ENCODE results near the gene CCDC80.

The CCDC80 gene, protein sequence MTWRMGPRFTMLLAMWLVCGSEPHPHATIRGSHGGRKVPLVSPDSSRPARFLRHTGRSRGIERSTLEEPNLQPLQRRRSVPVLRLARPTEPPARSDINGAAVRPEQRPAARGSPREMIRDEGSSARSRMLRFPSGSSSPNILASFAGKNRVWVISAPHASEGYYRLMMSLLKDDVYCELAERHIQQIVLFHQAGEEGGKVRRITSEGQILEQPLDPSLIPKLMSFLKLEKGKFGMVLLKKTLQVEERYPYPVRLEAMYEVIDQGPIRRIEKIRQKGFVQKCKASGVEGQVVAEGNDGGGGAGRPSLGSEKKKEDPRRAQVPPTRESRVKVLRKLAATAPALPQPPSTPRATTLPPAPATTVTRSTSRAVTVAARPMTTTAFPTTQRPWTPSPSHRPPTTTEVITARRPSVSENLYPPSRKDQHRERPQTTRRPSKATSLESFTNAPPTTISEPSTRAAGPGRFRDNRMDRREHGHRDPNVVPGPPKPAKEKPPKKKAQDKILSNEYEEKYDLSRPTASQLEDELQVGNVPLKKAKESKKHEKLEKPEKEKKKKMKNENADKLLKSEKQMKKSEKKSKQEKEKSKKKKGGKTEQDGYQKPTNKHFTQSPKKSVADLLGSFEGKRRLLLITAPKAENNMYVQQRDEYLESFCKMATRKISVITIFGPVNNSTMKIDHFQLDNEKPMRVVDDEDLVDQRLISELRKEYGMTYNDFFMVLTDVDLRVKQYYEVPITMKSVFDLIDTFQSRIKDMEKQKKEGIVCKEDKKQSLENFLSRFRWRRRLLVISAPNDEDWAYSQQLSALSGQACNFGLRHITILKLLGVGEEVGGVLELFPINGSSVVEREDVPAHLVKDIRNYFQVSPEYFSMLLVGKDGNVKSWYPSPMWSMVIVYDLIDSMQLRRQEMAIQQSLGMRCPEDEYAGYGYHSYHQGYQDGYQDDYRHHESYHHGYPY

DNA sequence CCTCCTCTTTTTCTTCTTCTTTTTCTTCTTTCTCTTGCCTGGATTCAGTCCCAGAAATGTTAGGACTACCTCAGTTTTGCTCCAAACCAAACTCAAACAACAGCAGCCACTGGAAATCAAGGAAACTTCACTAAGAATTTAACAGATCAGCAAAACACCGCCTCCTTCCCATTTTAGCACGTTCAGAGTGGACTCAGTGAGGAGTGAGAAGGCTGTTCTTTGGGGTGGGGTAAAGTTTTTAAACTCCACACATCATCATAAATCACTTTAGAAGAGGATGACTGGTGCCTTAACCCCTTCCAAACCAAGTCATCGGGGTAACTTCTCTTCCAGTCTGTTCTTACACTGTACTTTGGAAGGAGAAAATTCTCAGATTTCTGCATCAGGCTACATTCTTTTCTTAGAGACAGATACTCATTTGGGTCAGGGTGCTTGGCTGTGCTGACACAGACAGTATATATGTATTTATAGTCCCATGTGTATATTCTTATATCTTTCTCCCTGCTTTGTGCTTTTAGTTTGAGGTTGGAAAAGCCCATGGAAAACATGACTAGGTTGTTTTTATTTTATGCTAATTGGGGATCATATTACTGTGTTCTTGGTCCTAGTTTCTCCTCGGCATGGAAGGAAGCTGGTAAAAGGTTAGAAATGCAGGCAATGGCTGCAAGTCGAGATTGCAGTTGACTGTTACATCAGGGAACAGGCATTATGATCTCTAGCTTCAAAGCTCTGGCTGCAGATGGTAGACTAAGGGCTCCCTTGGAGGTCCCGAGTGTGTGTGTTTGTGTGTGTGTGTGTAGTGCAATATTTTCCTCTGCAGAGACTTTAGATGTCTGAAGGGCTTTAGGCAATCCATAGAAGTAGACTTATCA, at the start of gene CCDC80:
TSS of gene CCDC80 (minus strand) at position 214 of the 872 bp plus-strand sequence. CDS start 1,238 bp downstream, outside the sequence.
- peak within 1 kb of the TSS; percentile 74 for H3K4me3 ChIP-seq (ENCODE audit: low read depth, low read length)

DNA sequence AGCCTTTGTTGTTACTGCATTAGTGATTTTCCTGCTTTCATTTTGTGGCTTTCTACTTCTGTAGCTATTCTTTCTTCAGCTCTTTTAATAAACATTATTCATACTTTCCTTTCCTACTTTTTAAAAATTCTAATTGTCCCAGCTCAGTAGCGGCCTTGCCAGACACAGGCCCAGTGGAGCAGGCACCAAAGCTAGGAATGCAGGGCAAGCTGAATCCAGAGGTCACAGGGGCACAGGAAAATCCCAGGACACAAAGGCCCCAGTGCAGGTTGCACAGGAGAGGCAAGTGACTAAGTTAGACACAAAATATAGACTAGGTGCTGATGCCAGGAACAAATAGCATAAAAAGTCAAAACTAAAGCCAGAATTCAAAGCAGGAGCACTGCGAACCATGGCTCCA, 49.0 kb upstream of the CCDC80 start:
- DNase-seq (ENCODE audit: low read depth): no peak
- H3K4me3 ChIP-seq (ENCODE audit: low read depth, low read length): no peak overlapping the region

More for the DNA sequence above, at the start of gene CCDC80:
- peak; percentile 93 for DNase-seq (ENCODE audit: low read depth)

DNA sequence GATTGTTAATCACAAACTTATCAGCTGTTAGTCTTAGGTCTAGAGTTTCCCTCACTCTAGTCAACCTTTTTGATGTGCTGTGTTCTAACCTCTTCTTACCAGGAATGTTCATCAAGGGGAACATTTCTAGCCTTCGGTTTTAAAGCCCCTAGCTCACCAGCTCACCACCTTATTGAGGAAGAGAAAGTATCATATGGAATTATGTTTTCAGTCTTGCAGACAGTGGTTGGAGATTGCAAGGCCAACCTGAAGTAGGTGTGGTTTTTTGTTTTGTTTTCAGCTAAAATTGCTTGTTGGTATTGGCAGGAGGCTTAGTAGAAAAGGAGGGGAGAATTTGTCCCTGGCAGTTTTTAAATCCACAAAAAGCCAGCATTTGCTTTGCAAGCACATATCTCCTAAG, 48.4 kb upstream of the CCDC80 start:
- no peak overlapping the region for H3K4me3 ChIP-seq (ENCODE audit: low read depth, low read length)
- DNase-seq (ENCODE audit: low read depth): no peak

DNA sequence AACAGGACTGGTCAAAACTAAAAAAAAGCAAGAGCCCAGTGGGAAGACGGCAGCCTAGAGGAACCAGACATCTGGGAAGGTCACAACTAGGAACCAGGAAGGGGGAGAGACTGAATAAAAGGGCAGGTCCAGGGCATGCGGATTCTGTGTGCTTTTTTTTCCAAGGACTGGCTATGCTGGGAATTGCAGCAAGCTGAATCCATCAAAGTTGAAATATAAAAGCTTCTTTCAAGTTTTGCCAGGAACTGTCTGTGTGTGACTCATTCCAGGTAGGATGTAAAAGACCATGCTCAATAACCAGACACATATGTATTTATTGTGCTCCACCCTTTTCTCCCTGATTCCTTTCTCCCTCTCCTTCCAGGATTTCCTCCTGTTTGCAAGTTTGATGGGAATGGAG, 47.9 kb upstream of the CCDC80 start:
- no peak for DNase-seq (ENCODE audit: low read depth)
- no peak overlapping the region for H3K4me3 ChIP-seq (ENCODE audit: low read depth, low read length)

DNA sequence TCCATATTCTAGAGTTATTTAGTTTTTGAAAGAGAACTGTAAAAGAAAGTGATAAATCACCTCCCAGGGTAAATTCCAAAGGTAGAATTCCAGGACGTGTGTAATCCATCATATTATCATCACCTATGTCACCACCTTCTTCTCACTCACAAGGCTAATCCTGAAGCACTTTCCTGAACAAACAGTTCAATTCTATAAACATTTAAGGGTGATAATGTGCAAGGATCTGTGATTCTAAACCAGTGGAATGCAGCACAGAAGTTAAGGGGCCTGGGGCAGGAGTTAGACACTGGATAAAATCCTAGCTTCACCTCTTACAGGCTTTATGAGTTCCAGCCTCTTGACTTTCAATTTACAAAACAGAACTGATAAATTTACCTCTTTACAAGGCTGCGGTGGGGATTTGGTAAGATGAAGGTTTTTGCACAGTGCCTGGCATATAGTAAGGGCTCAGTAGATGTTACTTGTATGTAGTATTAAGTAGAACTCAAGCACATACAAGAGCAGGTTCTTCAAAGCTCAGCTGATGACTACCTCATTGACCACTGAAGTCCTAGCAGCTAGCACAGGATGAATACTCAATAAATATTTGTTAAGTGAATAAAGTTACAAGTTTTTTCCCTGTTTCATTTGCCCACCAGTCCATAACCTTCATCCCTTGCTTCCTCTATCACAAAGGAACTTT, 47.3 kb upstream of the CCDC80 start:
- no peak for DNase-seq (ENCODE audit: low read depth)
- no peak overlapping the region for H3K4me3 ChIP-seq (ENCODE audit: low read depth, low read length)

DNA sequence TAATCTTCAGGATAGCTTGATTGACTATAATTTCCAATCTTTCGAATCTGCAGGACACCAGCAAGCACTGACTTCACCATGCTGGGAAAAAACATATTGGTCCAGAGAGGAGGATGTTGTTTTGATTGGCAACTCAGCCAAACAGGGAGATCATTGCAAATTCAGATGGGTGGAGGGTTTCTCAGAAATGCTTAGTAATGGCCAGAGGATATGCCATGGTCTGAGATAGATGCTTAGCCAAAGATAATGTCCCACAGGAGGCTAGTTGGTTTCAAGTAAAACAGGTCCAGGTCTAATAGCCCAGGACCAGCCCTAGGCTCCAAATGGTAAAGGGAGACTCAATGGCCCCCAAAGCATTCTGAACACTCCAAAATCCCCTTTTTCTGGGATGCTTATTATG, 46.7 kb upstream of the CCDC80 start:
- no peak for DNase-seq (ENCODE audit: low read depth)
- no peak overlapping the region for H3K4me3 ChIP-seq (ENCODE audit: low read depth, low read length)

DNA sequence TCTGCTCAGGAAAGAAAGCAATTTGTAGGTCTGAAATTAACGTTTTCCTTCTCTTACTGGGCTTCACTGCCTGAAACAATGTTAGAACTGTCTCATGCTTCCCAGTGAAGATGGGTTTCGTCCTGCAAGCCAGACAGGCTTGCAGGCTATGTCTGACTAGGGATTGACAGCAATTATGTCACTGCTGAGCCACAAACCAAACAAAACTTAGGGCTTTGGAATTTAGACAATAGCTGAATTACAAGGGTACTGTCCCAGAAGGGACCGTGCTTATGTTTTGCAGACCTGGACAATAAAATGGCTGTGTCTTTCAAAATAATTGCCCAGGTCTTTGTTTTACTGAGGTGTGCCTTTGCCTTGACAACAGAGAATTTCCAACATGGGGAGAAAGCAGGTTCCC, 46.3 kb upstream of the CCDC80 start:
- no peak for DNase-seq (ENCODE audit: low read depth)

DNA sequence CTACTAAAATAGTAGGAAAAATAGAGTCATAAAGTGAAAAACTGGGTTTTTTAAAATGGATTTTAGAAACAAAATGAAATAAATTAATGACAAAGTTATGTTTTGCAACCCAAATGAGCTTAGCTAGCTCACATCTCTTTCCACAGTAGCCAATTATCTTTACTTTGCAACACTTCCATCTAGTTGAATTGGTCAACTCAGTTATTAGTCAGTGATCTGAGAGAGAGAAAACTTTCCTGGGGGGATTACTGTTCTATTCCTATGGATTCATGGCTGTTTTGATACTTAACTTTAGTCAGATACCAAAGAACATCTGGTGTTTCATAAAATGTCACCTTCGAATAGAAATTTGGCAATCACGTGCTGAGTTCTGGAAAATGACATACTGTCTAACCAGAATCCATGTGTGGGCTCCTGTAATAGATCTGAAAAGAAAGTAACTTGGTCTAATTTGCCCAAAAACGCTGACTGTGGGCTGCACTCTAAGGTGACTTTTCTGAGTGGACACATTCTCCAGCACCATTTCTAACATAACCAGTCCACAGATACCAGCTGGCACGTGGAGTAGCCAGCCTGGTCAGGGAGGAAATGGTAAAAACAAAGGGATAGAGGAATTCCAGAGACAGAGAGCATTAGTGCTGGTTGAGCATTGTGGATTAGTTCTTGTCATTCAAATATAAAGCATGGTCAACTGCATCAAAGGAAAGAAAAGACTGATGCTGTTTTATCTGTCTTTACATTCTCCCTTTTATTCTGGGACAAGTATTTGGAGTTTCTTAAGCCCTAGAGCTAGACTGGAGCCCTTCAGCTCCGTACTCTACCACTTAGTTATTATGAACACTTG, 45.2 kb upstream of the CCDC80 start:
- no peak for DNase-seq (ENCODE audit: low read depth)
- no peak overlapping the region for H3K4me3 ChIP-seq (ENCODE audit: low read depth, low read length)

More for the DNA sequence above, 46.3 kb upstream of the CCDC80 start:
- H3K4me3 ChIP-seq (ENCODE audit: low read depth, low read length): no peak overlapping the region

DNA sequence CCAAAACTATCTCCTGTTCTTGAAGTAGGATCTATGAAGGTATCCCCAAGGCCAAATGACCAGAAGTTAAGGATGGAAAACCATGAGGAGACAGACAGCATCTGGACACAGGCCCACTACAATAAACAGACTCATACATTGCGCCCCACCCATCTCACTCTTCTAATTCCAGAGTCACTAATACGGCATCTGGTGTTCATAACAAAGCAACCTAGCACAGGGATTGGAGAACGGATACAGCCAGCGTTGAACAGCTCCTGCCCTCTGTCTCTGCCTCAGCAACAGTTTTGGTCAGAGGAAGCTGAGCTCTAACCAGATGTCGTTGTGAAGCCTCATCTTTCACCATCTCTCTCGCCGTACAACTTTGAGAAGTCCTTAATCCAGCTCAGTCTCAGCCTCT, 44.5 kb upstream of the CCDC80 start:
- peak; percentile 84 for DNase-seq (ENCODE audit: low read depth)
- H3K4me3 ChIP-seq (ENCODE audit: low read depth, low read length): no peak overlapping the region

DNA sequence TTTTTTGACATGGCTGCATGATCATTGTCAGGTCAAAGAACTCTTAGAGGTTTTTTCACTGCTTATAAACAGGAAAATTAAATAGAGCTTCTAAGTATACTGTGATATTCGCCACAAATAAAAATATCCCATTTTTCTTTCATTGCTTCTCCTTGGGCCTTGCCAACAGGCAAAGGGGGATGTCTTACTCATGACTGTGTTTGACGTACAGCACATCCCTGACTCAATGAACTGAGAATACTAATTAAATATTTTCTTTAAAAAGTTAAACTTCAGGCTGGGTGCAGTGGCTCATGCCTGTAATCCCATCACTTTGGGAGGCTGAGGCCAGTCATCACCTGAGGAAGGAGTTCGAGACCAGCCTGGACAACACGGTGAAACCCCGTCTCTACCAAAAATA, 41.4 kb upstream of the CCDC80 start:
- no peak for DNase-seq (ENCODE audit: low read depth)
- no peak overlapping the region for H3K4me3 ChIP-seq (ENCODE audit: low read depth, low read length)

DNA sequence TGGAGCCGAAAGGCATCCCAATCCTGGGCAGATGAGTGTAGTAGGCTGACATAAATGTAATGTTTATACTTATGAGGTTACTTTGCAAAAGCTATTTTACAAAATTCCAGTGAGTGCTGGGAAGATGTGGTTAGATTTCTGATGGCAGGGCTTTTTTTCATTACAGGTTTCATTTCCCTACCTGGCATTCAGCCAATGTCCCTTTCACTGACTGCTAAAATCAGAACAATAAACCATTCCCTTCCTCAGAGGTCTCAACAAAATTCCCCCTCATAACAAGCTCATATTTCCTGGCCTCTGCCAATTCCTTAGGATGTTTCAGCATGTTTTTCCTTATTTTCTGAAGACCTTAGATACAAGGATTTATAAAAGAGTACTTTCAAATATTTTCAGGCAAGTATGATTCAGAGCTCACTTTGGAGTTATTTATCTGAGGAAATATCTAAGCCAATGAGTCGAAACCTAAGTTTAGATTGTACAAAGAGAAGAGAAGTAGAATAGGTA, 40.9 kb upstream of the CCDC80 start:
- no peak overlapping the region for H3K4me3 ChIP-seq (ENCODE audit: low read depth, low read length)
- DNase-seq (ENCODE audit: low read depth): peak; percentile 73

DNA sequence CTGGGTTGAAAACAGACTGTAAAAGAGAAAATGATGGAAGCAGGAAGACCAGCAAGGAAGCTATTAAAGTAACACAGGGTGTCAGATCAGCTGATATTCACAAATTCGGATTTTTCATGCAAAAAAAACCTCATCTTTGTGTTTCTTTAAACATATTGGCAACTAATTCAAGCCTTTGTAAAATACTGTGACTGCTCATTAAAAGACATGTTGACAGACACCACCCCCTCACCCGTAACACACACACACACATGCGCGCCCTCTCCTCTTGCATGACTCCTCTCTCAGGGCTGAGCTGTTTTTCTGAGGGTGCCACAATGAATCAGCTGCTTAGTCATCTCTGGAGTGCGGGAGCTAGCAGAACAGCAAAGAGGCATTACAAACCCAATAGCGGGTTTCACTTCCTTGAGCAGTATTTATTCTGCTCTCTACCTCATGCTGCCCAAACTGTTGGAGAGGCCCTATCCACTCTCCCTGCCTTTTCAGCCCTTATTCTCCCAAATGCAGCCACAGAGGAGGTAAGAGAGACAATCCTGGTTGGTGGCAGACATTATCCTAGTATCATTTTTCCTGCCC, 35.8 kb upstream of the CCDC80 start:
- DNase-seq (ENCODE audit: low read depth): peak; percentile 99
- no peak overlapping the region for H3K4me3 ChIP-seq (ENCODE audit: low read depth, low read length)

DNA sequence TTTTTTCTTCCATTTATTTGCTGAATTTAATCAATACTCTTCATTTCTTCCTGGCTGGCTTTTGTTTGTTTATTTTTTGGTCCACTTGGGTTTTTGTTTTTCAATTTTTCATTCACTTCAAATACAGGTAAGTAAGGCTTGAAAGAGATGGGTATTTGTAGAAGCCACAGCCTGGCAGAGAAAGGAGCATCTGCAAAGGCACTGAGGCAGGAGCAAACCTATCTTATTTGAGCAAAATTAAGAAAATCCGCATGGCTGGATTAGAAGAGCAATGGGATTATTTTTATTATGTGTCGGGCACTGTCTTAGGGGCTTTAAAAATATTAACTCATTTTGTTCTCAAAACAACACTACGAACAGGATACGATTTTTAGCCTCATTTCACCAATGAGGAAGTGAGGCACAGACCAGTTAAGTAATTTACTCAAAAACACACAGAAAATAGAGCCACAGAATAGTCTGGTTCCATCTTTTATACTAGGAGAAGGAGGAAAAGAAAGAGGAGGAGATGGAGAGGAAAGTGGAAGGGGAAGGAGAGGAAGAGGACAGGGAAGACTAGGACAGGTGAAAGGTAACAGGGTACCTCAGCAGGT, 35.1 kb upstream of the CCDC80 start:
- H3K4me3 ChIP-seq (ENCODE audit: low read depth, low read length): no peak overlapping the region
- DNase-seq (ENCODE audit: low read depth): no peak

DNA sequence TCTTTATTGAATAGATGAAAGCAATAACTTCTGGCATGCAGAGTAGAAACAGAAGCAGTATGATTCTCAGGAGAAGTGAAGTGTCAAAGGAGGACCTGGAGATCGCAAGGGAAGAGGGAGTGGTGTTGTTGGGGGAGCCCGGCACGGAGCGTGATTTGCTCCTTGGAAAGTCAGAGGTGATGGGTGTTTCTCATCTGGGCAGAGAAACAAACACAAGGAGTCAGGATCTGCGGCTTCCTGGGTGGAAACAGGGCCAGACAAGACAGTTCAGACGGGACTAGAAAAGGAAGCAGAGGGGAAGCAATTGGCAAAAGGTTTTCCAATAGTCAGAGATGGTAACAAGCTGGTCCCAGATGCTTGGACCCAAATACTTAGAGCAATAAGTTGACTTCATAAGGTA, 34.4 kb upstream of the CCDC80 start:
- DNase-seq (ENCODE audit: low read depth): no peak
- H3K4me3 ChIP-seq (ENCODE audit: low read depth, low read length): no peak overlapping the region

DNA sequence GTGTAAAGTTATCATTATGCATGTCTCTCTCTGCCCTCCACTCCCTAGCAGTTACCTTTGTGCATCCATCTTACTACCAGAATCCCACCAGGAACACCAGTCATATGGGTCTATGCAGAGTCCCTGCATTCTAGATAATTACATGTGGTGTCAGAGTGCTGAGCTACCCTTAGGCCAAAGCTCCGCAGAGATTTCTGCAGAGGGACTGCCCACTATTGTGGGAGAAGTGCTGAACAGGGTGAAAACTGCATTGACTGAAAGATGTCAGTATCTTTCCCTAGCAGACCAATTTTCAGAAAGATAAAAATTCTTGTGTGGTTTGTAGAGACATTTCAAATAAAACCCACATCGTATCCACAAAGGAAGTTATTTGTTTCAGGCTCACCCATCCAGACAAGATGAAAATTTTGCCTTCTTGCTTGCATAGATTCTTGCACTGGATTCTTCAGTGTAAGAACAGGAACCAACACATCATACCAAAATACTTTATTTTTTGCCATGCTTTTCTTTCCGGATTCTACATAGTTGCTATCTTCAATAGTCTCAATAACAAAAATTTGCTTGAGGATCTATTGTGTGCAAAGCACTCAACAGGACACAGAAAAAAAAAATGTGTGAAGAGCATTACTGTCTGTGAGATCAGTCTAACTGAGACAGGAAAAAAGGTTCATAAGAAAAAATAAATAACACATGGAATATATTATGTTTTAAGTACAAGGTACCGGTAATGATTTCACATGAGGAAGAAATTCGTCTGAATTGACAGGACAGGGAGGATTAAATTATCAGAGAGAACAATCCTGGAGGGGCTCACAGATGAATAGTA, 32.0 kb upstream of the CCDC80 start:
- DNase-seq (ENCODE audit: low read depth): no peak
- H3K4me3 ChIP-seq (ENCODE audit: low read depth, low read length): no peak overlapping the region

DNA sequence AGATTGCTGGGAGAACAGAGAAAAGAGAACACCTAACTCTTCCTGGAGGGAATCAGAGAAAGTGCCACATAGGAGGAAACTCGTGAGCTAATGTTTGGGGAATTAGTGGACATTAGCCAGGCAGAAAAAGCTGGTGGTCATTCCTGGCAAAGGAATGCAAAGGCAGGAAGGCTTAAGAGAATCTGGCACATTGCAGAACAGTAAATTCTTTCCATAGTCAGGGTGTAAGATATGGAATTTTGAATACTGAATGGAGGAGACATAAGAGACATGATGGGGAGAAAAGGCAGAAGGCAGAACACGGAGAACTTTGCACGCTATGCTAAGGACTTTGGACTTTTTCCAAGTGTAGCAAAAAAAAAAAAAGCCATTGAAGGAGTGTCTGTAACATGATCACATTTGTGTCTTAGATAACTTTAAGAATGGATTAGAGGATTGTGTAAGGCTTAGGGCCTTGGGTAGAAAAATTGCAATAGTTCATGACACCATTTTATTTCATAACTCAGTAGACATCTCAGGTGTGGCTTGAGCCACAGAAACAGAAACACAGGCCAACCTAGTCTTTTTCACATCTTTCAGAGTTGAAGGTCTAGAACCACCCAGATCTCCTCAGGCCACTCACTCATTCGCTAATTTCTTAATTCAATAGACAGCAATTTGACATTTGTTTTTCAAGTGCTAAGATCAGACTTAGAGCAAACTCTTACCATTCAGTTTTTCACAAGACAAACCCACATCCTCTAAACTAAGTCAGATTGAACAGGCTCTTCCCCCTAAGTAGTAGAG, 31.2 kb upstream of the CCDC80 start:
- H3K4me3 ChIP-seq (ENCODE audit: low read depth, low read length): no peak overlapping the region
- DNase-seq (ENCODE audit: low read depth): peak; percentile 92
